Endothelial cell of umbilical vein (primary cell): Measurements from ENCODE around the gene THSD7A. TPM values are rescaled to one million over a fixed set of nuclear protein-coding genes. Genes with fewer than 3 reads are reported as not detected.

Source experiments
- BruUV-seq: library from RNA; stranded (reverse); fragments of 400-500 nt; replicated peaks from 2 replicates; lab custom pipeline; 2021; lab: Mats Ljungman, UMichigan
- CTCF ChIA-PET: fragments of 300-600, 350-600 bp; sonication (Branson Sonifier 250); formaldehyde crosslinking; loops from one replicate; lab custom pipeline; 2021; ENCODE audit warnings: antibody characterized with exemption, inconsistent platforms; lab: Charles Lee
- POLR2A ChIA-PET: fragments of 300-600, 350-600 bp; sonication (Branson Sonifier 250); formaldehyde crosslinking; loops from one replicate; lab custom pipeline; 2021; ENCODE audit warnings: antibody characterized with exemption, inconsistent platforms; lab: Charles Lee
- DNase-seq: peaks from one replicate; pipeline ENCODE4 v3.0.0-alpha.2; 2011; ENCODE audit warnings: low read depth, low spot score
- FAIRE-seq: peaks from 2 replicates; lab custom pipeline; 2011; peaks lifted over from hg19 to GRCh38; lab: Jason Lieb, UNC
- H2AFZ ChIP-seq: 2 replicates; pipeline ENCODE4 v1.6.0; 2012; ENCODE audit warnings: low read depth, low read length, control low read depth, inconsistent platforms
- H3K27ac ChIP-seq: 2 replicates; pipeline ENCODE4 v1.5.1; 2011; ENCODE audit warnings: low read depth, mild to moderate bottlenecking, control low read depth, low read length, moderate library complexity; ENCODE audit not compliant: insufficient read depth
- H3K27me3 ChIP-seq, 2 experiments: 2 replicates each; pipeline versions ENCODE4 v1.6.0 to v1.6.1; 2011; ENCODE audit warnings: low read length in 2 of 2, mixed read lengths in 1 of 2; ENCODE audit not compliant: control insufficient read depth in 2 of 2, insufficient read depth in 2 of 2
- H3K36me3 ChIP-seq, 2 experiments: 2 replicates in 1 of 2; 3 replicates in 1 of 2; pipeline ENCODE4 v1.5.1; 2011; ENCODE audit warnings: low read length in 2 of 2, mild to moderate bottlenecking in 1 of 2, moderate library complexity in 1 of 2; ENCODE audit not compliant: control insufficient read depth in 2 of 2, insufficient read depth in 2 of 2; ENCODE audit errors: extremely low read depth in 1 of 2
- H3K4me1 ChIP-seq: 3 replicates; pipeline ENCODE4 v1.5.1; 2011; ENCODE audit warnings: mild to moderate bottlenecking, low read length; ENCODE audit not compliant: control insufficient read depth, insufficient read depth; ENCODE audit errors: extremely low read depth
- H3K4me2 ChIP-seq: 2 replicates; pipeline ENCODE4 v1.6.1; 2011; ENCODE audit warnings: low read length, control low read depth, mixed read lengths; ENCODE audit not compliant: insufficient read depth
- H3K4me3 ChIP-seq, 3 experiments: fragments of 200-600 bp in 1 of 3; sonication (generic), shearing (Covaris generic) in 1 of 3; replicated peaks in 1 of 3; 2 replicates each; pipeline ENCODE4 v1.5.1; 2011 to 2016; ENCODE audit warnings: control low read depth in 3 of 3, low read length in 3 of 3, mild to moderate bottlenecking in 2 of 3, inconsistent platforms in 1 of 3, low read depth in 1 of 3, moderate library complexity in 1 of 3; ENCODE audit not compliant: insufficient read depth in 1 of 3
- H3K79me2 ChIP-seq: 2 replicates; pipeline ENCODE4 v1.6.0; 2012; ENCODE audit warnings: low read length, inconsistent platforms; ENCODE audit not compliant: control insufficient read depth, insufficient read depth
- H3K9ac ChIP-seq: replicated peaks from 2 replicates; pipeline ENCODE3; 2011; ENCODE audit warnings: low read length, control low read depth; ENCODE audit not compliant: insufficient read depth; ENCODE audit errors: extremely low read depth
- H3K9me1 ChIP-seq: replicated peaks from 3 replicates; pipeline ENCODE4 v1.6.0; 2011; ENCODE audit warnings: mild to moderate bottlenecking, low read length; ENCODE audit not compliant: control insufficient read depth, insufficient read depth; ENCODE audit errors: extremely low read depth
- H3K9me3 ChIP-seq: replicated peaks from 2 replicates; pipeline ENCODE4 v1.5.1; 2012; ENCODE audit warnings: low read length, inconsistent platforms; ENCODE audit not compliant: control insufficient read depth, insufficient read depth
- H4K20me1 ChIP-seq: replicated peaks from 2 replicates; pipeline ENCODE3; 2011; ENCODE audit warnings: mild to moderate bottlenecking, low read length; ENCODE audit not compliant: control insufficient read depth, insufficient read depth; ENCODE audit errors: extremely low read depth
- CTCF ChIP-seq, 2 donors: IDR thresholded peaks; 1 replicate in 1 of 2; 2 replicates in 1 of 2; pipeline ENCODE4 v1.5.1; 2011; ENCODE audit warnings: low read length in 2 of 2, mild to moderate bottlenecking in 2 of 2, moderate library complexity in 2 of 2, control low read depth in 1 of 2, inconsistent platforms in 1 of 2, low read depth in 1 of 2; ENCODE audit not compliant: insufficient read depth in 1 of 2; ENCODE audit errors: extremely low read depth in 1 of 2
- EZH2 ChIP-seq: IDR thresholded peaks from 2 replicates; pipeline ENCODE4 v1.6.1; 2012; ENCODE audit warnings: borderline replicate concordance, low read depth, mild to moderate bottlenecking, moderate library complexity, low read length, inconsistent platforms; ENCODE audit not compliant: severe bottlenecking
- FOS ChIP-seq: IDR thresholded peaks from 2 replicates; pipeline ENCODE4 v1.6.1; 2011; ENCODE audit warnings: mild to moderate bottlenecking, low read length, moderate library complexity, borderline replicate concordance; ENCODE audit not compliant: insufficient read depth
- GATA2 ChIP-seq: IDR thresholded peaks from 2 replicates; pipeline ENCODE4 v1.7.0; 2011; ENCODE audit warnings: low read depth, mild to moderate bottlenecking, moderate library complexity, mixed read lengths, low read length; ENCODE audit not compliant: insufficient read length, insufficient read depth
- JUN ChIP-seq: IDR thresholded peaks from 2 replicates; pipeline ENCODE4 v1.6.1; 2011; ENCODE audit warnings: borderline replicate concordance, low read depth; ENCODE audit not compliant: insufficient read length, insufficient read depth
- MYC ChIP-seq: IDR thresholded peaks from one replicate; pipeline ENCODE4 v1.6.1; 2011; ENCODE audit warnings: mild to moderate bottlenecking, low read depth, low read length
- POLR2A ChIP-seq: IDR thresholded peaks from 2 replicates; pipeline ENCODE4 v1.6.1; 2012; ENCODE audit warnings: low read depth, mild to moderate bottlenecking, control low read depth, low read length
- POLR2AphosphoS5 ChIP-seq: IDR thresholded peaks from 2 replicates; pipeline ENCODE4 v1.6.1; 2012; ENCODE audit warnings: low read depth, mild to moderate bottlenecking, control low read depth, low read length, moderate library complexity; ENCODE audit not compliant: insufficient read depth
- dilution Hi-C: fragments of 300-500 bp; cut with MboI; formaldehyde crosslinking; loops from one replicate; pipeline ENCODE4 v1.15.0; 2019; ENCODE audit warnings: low sequenced_read_pairs; ENCODE audit not compliant: extremely low pct_ligation_motif_present
- intact Hi-C: fragments of 100-400 bp; cut with micrococcal nuclease; formaldehyde crosslinking; loops from one replicate; pipeline ENCODE4 v1.10.0; 2022
- polyA plus RNA-seq, 4 experiments: library from polyadenylated mRNA; depleted of rRNA in 3 of 4; stranded (reverse) in 3 of 4; unstranded in 1 of 4; fragments of >200 nt; gene quantifications; 2 replicates each; pipeline versions ENCODE4 v1.2.1 to v1.2.3, GENCODE V29; 2011 to 2012; ENCODE audit warnings: missing spikeins in 1 of 4
- total RNA-seq: library from RNA; stranded (reverse); gene quantifications from 2 replicates; pipeline ENCODE4 v1.2.3, GENCODE V29; 2021
- TF ChIP-seq, protein P1 (sequence below): IDR thresholded peaks from 2 replicates; pipeline ENCODE4 v1.6.1; 2011; ENCODE audit not compliant: insufficient read depth, insufficient read length

Gene THSD7A
- total and polyA plus RNA-seq, 2 donors (not counting 3 experiments of a cell fraction or from before 2014, with no cell fraction given), result 3.3 to 12.7 TPM

DNA sequence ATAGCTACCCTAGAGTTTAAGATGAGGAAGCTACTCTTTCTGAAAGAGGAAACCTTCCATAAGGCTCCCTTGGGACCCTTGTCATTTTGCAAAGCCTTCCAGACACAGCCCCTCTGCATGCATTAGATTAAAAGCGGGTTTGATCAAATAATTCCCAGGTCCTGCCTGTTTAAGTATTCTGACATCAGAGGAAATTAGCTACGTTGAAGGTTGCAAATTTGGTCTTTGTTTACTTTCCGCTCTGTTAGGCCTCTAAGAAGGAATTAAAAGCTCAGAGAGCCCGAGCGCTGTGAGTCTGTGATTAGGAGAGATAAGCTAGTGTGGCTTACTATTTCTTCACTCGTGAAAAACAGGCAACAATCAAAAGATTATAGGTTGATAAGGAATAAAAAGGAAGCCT, 1.4 kb upstream of the THSD7A start:
- TF ChIP-seq CTCF (IDR thresholded peaks at IDR 0.05; ENCODE audit: extremely low read depth in 1 of 2, insufficient read depth in 1 of 2, low read depth in 1 of 2, low read length in 2 of 2) (no peak), EZH2 (no peak), GATA2 (no peak), MYC (no peak), POLR2A (no peak), JUN (no peak), POLR2AphosphoS5 (no peak), FOS (no peak)
- TF ChIP-seq, protein P1, sequence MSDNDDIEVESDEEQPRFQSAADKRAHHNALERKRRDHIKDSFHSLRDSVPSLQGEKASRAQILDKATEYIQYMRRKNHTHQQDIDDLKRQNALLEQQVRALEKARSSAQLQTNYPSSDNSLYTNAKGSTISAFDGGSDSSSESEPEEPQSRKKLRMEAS, result no peak
- intact Hi-C loops (loop anchor here (5.0 to 10.0 kb wide), 4 partner anchors 206 to 379 kb away; no protein-coding TSS in a partner anchor), dilution Hi-C loops (no loop called here)
- DNase-seq, result peak; percentile 26
- no TSS peak for BruUV-seq
- H3K79me2 ChIP-seq, result no peaks in the 10 kb centered on the region
- H3K36me3 ChIP-seq, result no peaks in the 10 kb centered on the region
- H3K9me3 ChIP-seq, result no peaks in the 10 kb centered on the region
- H3K4me2 ChIP-seq, result no peak overlapping the region
- no peaks in the 10 kb centered on the region for H3K9me1 ChIP-seq
- H3K27ac ChIP-seq, result no peak overlapping the region
- no peaks in the 10 kb centered on the region for H3K27me3 ChIP-seq
- H3K4me3 ChIP-seq, result no peak overlapping the region
- ChIA-PET POLR2A (no interaction called here), CTCF (interaction anchor here (1.0 to 1.9 kb wide), 11 partner anchors 130 to 657 kb away, joined by 3 to 14 read pairs (median 3); no protein-coding TSS in a partner anchor)
- H4K20me1 ChIP-seq, result no peaks in the 10 kb centered on the region
- H2AFZ ChIP-seq, result peak overlapping the region; percentile 66
- H3K9ac ChIP-seq, result no peak overlapping the region
- H3K4me1 ChIP-seq, result peaks cover 12% of the 10 kb centered on the region
- no peak for FAIRE-seq
